H1 (cell line): ENCODE measurements around the gene BCAP31. TPM values are rescaled to one million over a fixed set of nuclear protein-coding genes. Genes with fewer than 3 reads are reported as not detected.

ENCODE experiments used
- ASH2L ChIP-seq: fragments of 200-600, 300-600 bp; sonication (generic); IDR thresholded peaks from one replicate; pipeline ENCODE4 v1.7.1; 2017; ENCODE audit warnings: low read length
- ATF2 ChIP-seq: IDR thresholded peaks from 2 replicates; pipeline ENCODE4 v1.6.1; 2012; ENCODE audit warnings: low read length, inconsistent platforms
- EZH2 ChIP-seq: fragments of 200-600 bp; sonication (generic); IDR thresholded peaks from 2 replicates; pipeline ENCODE4 v1.7.1; 2012; ENCODE audit warnings: low read depth, mild to moderate bottlenecking, moderate library complexity, low read length, inconsistent platforms; ENCODE audit not compliant: severe bottlenecking
- JUND ChIP-seq: IDR thresholded peaks from 2 replicates; pipeline ENCODE4 v1.6.1; 2011; ENCODE audit warnings: mild to moderate bottlenecking, improper control_type of control experiment, low read length
- KDM4A ChIP-seq: IDR thresholded peaks from one replicate; pipeline ENCODE4 v1.7.1; 2012; ENCODE audit warnings: low read depth, mild to moderate bottlenecking, moderate library complexity, low read length, inconsistent platforms; ENCODE audit not compliant: severe bottlenecking
- KDM5A ChIP-seq: fragments of 200-600 bp; IDR thresholded peaks from 2 replicates; pipeline ENCODE4 v1.7.1; 2012; ENCODE audit warnings: mild to moderate bottlenecking, low read length, inconsistent platforms, mixed read lengths
- SIRT6 ChIP-seq: IDR thresholded peaks from one replicate; pipeline ENCODE4 v1.7.1; 2012; ENCODE audit warnings: low read length, inconsistent platforms
- TAF1 ChIP-seq: IDR thresholded peaks from 2 replicates; pipeline ENCODE4 v1.6.1; 2011; ENCODE audit warnings: mild to moderate bottlenecking, low read depth, low read length
- polyA plus RNA-seq, 7 experiments: library from polyadenylated mRNA; depleted of rRNA in 3 of 7; stranded (reverse) in 5 of 7; unstranded in 2 of 7; fragments of >200 nt in 5 of 7; fragments of 200-250 nt in 2 of 7; gene quantifications; 1 replicate in 5 of 7; 2 replicates in 1 of 7; 4 replicates in 1 of 7; pipeline versions ENCODE4 v1.2.1 to v1.2.3, GENCODE V29; 2011 to 2013; ENCODE audit warnings: missing spikeins in 2 of 7, mixed read lengths in 2 of 7
- total RNA-seq: library from RNA; stranded (reverse); fragmentation: NEBNext Ultra II Directional; extraction: Animal tissue kit (Norgen Biotek cat#: 25700); gene quantifications from 2 replicates; pipeline ENCODE4 v1.2.1, GENCODE V29; 2021
- TF ChIP-seq, protein P1 (sequence below): IDR thresholded peaks from 2 replicates; pipeline ENCODE4 v1.6.1; 2012; ENCODE audit warnings: inconsistent platforms

BCAP31 gene
- total and polyA plus RNA-seq, 2 of the 8 experiments (the other 6 are each of a cell fraction or from before 2014, with no cell fraction given), result 136 to 159 TPM

- TF ChIP-seq ATF2, result no peak
- no peak for TF ChIP-seq ASH2L
- TF ChIP-seq KDM5A, result no peak
- TF ChIP-seq EZH2, result no peak
- peak; percentile 75 for TF ChIP-seq TAF1
- TF ChIP-seq, protein P1, sequence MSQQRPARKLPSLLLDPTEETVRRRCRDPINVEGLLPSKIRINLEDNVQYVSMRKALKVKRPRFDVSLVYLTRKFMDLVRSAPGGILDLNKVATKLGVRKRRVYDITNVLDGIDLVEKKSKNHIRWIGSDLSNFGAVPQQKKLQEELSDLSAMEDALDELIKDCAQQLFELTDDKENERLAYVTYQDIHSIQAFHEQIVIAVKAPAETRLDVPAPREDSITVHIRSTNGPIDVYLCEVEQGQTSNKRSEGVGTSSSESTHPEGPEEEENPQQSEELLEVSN, result no peak
- no peak for TF ChIP-seq KDM4A
- no peak for TF ChIP-seq SIRT6
- TF ChIP-seq JUND, result no peak
These were observed 36.8 kb downstream of the BCAP31 start, which contains the start of gene SLC6A8 (continued) for GRCh38 chrX:153687121-153688039.
